NCI-H2227 (cell line): ENCODE results near the gene CBY1.

Experiments
- DNase-seq: peaks from one replicate; lab custom pipeline; 2025; ENCODE audit not compliant: unreplicated experiment; lab: John Stamatoyannopoulos, UW

CBY1 gene

DNA sequence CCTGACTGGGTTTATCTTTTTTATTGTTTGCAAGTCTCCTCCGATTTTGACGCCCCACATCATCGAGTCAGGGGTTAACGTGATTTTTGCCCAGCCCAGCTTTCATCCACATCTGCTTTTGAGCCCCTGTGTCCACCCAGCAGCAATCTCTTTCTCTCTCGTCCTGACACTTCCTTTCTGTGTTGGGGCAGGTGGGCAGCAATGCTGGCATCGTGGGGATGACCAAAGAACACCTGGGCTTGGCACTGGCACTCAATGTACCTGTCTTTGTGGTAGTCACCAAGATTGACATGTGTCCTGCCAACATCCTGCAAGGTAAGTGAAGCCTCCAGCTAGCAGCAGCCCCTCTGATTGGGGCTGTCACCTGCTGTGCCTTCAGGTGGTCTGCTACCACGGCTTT, 65.1 kb downstream of the CBY1 start:
- no peak for DNase-seq
